ENCODE measurements around the gene LTBR.
"Not testable (repeated sequence)": the region's sequence is repeated elsewhere in the genome, so short reads cannot be mapped to it uniquely, and the experiment has no call there.

The LTBR gene

DNA sequence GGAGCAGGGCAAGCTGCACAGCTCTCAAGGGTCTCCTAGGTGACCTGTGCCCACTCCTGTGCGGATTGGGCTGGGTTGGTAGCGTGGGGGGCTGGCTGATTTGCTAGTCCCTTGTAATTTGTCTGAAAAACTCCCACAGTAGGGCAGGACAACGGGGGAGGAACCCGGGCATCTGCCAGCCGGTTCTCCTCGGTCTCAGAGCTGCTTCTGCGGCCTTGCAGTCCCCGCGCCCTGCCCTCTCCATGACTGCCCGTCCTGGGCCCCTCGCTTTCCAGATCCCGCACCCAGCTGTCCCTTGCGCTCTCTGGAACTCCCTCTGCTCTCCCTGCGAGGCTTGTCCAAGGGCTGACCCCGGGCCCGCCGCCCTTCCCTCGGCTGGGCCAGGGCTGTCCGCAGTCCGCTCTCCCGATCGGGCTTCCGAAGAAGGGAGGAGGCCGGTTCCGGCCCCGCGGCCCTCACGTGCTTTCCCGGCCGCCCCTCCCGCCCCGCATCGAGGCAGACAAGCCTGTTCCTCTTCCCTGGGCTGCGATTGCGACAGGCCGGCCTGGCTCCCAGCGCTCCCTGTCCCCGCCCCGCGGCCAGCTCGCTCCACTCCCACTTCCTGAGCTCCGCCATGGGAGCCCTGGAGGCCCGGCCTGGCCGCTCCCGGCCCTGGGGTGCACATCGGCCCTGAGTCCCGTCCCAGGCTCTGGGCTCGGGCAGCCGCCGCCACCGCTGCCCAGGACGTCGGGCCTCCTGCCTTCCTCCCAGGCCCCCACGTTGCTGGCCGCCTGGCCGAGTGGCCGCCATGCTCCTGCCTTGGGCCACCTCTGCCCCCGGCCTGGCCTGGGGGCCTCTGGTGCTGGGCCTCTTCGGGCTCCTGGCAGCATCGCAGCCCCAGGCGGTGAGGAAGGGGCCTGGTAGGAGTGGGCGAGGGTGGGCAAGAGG is at the start of gene LTBR:
TSS of gene LTBR (plus strand) at position 591 of the 927 bp plus-strand sequence. CDS start at position 788, 197 bp downstream.
- no peak for DNase-seq (ENCODE audit: low read depth in 2 of 2)

DNA sequence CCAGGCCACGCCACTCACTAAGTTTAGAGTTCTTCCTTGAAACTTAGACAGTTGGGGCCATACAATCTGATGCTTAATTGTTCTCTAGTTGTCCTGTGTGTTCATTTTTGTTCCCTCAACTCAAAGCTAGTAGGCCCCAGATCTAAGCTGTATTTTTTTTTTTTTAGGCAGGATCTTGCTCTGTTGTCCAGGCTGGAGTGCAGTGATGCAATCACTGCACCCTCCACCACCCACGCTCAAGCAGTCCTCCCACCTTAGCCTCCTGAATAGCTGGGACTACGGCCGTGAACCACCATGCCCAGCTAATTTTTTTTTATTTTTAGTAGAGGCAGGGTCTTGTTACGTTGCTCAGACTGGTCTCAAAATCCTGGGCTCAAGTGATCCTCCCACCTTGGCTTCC is 49.6 kb upstream of the LTBR start:
- no peak for DNase-seq (ENCODE audit: low read depth in 2 of 2)

DNA sequence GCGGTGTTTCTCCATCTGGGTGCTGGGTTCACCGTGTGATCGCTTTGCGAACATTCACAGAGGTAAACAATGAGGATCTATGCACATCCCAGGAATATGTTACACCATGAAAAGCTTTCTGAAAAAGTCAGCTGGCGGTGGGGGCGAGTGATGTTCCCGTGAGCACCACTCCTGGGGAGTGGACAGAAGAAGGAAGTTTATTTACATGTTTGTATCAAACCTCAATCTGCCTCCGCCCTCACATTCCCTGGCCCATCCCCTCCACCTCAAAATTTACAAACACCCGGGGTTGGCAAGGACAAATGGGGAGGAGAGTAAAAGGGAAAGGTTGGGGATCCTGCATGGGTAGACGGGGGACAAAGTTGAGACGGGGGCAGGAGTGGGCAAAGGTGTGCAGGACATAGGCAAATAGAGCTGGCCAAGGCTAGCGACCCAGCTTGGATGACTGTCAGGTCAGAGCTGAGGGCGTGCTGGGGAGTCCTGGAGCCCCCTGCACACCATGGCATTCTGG is 49.0 kb upstream of the LTBR start:
- DNase-seq (ENCODE audit: low read depth in 2 of 2) = no peak

DNA sequence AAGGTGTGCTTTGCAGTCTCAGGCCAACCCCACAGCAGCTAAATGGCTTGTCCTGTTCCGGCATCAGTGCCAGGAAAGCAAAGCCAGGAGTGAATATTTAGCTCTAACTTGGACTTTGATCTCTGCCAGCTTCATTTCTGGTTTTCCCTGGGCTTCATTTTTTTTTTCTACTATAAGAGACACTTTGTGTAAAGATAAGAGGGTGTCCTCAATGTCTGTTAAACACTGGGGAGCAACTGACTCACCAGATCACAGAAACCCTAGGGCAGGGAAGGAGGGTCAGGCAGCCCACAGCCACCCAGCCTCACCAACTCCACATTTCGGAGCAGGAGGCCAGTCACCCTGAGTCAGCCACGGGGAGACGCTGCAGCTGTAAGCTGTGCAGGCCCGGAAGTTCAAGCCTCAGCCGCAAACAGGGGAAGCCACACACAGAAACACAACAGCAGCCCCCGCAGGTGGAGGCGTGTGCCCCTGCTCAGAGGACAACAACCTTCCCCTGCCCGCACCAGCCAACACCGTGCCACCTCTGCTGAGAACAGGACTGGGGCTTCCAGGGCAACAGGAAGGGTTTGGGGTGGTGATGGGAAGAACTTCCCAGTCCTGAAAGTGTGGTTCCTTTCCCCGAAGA is 48.4 kb upstream of the LTBR start:
- DNase-seq (ENCODE audit: low read depth in 2 of 2) = peak; percentile 54 to 58

DNA sequence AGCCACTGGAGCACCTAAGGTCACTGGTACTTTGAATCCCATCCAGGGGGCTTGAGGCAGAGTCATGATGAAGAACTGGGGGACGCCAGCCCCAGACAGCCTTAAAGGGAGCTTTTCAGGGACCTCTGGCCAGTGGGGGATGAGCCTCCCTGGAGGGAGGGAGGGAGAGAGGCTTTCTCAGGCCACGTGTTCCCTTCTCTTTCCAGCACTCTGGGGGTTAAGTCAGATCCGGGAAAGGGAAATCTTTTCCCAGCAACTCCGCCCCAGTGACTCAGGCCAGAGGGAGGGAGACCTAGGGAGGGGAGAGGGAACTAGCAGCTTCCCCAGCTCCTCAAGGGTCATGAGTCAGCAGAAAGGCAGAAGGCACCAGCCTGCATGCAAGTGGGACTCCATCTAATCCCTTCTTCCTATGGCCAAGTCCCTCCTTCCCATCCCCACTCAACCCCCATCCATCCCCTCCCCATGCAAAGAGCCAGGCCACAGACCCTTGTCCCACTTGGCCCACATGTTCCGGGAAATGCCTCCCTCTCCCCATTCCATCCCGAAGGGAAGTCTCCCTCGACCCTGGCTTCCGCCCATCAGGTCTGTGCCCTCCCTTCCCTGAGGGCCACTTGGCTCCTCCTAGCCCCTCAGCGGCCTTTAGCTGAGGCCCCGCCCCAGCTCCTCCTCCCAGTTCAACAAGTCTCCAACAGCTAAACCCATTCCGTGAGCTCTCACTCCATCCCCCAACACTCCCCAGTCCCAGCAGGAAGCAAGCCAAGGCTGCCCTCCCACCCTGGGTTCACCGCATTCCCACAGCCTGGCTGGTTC is 47.7 kb upstream of the LTBR start:
- DNase-seq (ENCODE audit: low read depth in 2 of 2) = no peak

DNA sequence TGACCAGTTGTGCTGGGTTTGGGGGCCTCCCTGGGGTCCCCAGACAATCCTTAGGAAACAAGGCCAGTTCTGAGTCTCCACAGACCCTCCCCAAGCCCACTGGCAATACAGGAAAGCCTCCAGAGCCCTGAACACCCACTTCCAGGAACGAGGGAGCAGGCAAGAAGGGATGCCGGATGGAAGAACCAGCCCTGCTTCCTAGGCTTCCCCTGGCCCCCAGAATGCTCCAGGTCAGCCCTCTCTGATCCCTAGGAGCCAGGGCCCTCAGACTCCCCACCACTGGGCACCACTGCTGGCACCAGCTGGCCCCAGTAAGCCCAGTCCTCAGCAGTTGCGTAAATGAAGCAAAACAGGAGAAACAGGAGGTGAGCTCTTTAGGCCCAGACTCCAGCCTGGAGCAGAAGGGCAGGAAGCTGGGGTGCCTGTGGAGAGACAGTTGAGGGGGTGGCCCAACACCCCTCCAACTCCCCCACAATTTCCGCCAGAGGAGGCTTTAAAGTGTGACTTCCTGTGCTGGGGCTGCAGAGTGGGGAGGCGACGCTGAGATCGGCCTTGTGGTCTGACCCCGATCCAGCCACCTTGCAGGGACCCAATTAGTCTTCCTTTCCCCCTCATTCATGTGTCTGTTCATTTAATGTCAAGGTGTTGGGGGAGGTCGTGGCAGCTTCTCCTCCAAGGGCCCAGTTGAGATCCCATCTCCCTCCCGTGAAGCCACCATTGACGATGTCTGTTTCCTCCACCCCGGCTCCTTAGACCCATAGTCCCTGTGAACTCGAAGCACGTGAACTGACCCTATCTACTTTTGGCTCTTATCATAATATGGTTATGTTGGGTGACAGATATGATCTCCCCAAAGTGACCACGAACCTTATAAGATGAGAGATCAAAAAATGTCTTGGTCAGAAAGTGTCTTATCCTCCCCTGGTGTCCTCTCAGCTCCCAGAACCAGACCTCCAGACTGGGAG is 46.8 kb upstream of the LTBR start:
- DNase-seq (ENCODE audit: low read depth in 2 of 2) = no peak

DNA sequence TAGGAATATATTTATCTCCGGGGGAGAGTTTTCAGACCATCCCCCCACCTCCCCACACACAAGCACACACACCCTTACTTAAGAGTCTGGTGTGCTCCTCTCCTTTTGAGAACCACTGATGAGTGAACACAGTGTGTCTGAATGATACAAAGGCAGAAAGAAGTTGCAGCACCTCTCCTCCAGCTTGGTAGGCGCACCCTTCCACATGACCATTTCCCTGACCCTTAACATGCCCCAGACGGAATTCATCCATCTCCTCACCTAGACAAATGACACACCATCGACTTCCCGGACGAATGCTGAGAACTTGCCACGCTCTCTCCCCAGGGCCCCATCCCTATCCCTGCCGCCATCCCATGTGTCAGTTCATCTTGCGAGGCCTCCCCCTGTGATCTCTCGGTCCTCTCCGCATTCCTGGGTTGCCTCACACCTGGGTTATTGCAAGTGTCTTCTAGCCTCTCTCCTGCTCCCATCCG is 46.0 kb upstream of the LTBR start:
- no peak for DNase-seq (ENCODE audit: low read depth in 2 of 2)

DNA sequence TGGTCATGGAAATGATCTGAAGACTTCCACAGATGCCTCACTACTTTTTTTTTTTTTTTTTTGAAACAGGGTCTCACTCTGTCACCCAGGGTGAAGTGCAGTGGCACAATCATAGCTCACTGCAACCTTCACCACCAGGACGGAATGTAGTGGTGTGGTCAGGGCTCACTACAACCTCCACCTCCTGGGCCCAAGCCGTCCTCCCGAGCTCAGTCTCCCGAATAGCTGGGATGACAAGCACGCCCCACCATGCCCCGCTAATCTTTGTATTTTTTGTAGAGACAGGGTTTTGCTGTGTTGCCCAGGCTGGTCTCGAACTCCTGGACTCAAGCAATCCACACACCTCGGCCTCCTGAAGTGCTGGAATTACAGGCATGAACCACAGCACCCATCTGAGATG is 45.4 kb upstream of the LTBR start:
- not testable (repeated sequence) for DNase-seq (ENCODE audit: low read depth in 2 of 2)

DNA sequence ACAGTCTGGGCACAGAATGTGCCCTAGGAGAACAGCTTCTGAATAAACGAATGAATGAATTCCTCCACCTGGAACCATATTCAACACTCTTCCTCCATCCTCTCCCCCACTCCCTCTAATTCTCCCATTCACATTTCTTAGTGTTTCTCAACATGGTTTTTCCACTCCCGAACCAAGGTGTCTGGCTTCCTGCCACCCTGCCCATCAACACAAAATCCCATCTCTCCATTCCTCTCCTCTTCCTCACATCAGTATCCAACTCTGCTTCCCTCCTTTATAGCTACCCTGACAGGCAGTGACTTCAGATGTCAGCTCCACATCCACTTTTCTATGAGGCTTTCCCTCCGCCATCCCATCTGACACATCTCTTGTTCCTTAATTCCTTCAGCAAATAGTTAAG is 45.0 kb upstream of the LTBR start:
- no peak for DNase-seq (ENCODE audit: low read depth in 2 of 2)

DNA sequence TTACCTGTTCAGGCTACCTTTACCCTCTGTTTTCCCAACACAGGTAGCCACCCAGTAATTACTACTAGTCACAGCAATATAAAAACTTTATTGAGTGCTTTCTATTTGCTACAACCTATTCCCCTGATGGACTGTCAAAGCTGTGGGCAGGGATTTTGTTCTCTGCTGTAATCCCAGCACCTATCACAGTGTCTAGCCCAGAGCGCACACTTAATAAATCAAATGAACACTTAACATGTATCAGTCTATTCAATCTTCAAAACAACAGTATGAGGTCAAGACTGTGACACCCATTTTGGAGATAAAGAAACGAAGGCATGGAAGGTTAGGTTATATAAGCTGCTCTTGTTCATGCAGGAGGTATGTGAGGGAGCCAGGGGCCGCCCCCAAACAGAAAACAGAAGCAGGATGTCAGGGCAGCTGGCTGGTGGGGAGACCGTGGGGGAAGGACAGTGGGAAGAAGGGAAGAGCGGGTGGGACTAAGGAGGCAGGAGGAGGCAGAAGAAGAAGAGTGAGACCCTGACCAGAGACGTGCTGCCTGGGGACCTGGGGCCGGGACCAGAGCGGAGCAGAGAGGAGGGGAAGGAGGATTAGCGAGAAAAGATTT is 43.8 kb upstream of the LTBR start:
- no peak for DNase-seq (ENCODE audit: low read depth in 2 of 2)

DNA sequence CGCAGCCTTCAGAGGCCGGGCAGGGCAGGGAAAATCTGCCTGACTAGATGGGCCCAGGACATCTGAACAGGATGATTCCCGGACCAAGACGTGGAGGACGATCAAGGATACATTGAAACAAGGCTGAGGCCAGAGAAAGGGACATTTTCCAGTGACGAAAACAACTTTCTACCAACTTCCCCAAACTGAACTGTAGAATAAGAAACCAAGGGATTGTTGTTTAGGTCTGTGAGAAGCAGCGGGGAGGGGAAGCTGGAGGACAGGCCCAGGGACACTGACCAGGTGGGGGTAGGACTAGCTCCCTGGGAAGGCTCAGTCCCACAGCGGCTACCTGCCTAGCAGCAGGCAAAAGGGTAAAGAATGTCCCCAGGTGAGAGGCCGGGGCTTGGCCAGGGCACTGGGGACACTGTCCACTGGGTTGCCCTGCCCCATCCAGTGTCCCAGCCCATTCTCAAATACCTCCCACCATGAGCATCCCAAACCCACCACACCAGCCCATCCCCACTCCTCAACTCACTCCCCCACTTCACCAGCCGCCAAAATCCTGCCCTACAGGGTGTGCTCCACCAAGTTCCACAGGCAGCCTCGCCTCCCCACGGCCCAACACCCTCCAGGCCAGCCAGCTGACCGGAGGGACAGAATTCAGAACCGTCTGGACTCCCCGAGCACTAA is 43.1 kb upstream of the LTBR start:
- no peak for DNase-seq (ENCODE audit: low read depth in 2 of 2)

DNA sequence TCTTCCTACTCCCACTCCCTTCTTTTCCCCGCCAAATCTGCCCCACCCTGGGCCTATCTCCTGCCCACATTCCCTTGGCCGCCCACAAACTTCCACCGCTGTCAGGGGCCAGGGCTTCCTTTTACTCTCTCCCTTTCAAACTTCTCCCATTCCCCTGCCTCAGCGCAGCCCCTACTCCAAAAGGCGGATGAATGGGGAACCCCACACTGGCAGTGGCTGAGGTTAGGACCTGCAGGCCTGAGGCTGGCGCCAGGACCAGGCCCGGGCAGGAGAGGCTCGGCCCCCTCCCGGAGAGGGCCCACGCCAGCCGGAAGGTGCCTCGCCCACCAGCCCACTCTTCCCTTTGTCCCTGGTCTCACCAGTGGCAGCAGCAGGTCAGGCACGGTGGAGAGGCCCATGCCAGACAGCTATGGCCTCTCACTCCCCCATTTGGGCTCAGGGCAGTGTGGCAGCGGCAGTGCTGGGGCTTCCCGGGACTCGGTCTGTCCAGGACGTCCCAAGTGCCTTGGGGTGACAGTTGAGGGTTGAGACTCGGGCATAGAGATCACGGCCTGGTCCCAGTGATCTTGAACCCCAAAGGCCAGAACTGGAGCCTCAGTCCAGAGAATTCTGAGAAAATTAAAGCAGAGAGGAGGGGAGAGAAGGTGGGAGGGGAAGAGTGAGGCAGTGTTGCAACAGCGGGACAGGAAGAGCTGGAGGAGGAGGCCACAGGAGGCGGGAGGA is 42.4 kb upstream of the LTBR start, which contains the start of gene TNFRSF1A:
TSS of gene TNFRSF1A (minus strand) at position 660 of the 723 bp plus-strand sequence. CDS start at position 398, 262 bp downstream.
- DNase-seq (ENCODE audit: low read depth in 2 of 2) = no peak

DNA sequence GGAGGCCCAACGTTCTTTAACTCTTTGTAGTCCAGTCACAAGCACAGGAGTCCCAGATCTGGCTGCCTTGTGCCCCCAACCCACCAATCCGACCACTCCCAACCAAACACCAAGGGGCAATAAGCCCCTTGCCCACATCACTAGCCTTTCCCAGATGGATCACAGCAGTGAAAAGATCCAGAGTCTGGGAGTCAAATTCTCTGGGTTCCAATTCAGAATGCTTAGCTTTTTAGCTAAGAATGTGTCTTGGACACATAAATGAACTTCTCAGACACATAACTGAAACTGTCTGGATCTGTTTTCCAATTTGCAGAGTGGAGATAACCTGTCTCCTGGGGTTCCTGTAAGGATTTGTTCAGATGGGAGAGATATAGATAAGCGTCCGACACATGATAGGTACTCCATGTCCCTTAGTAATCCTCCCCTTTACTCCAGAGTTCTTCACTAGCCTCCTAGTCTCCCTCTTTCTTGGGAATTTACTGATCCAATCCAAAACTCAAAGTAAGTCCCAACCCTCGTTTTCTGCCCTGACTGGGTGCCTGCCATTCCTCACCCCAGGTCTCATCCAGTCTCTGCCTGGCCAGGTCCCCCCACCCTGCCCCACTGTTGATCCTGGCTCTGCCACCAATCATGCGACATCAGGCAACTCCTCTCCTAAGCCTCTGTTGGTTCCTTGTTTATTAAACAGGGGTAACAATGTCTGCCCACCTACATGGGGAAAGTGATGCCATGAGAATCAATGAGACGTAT is 41.6 kb upstream of the LTBR start:
- no peak for DNase-seq (ENCODE audit: low read depth in 2 of 2)

DNA sequence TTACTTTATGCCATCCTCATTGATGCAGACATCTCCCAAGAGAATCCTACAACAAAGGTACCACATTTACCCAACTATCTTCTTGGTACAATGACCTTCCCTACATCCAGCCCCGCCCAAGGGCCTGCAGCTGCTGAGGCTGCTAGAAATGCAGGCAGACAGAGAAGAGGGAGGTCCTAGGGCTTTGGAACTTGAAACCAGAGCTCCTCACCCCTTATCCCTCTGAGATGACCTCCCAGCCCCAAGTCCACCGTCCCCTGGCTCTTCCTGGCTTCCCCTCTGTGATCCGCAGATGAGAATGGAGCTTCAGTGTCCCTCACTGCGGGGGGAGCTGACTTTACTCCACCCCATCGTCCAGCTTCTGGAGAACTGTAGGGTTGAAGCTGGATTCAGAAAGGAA is 40.4 kb upstream of the LTBR start:
- DNase-seq (ENCODE audit: low read depth in 2 of 2) = no peak

DNA sequence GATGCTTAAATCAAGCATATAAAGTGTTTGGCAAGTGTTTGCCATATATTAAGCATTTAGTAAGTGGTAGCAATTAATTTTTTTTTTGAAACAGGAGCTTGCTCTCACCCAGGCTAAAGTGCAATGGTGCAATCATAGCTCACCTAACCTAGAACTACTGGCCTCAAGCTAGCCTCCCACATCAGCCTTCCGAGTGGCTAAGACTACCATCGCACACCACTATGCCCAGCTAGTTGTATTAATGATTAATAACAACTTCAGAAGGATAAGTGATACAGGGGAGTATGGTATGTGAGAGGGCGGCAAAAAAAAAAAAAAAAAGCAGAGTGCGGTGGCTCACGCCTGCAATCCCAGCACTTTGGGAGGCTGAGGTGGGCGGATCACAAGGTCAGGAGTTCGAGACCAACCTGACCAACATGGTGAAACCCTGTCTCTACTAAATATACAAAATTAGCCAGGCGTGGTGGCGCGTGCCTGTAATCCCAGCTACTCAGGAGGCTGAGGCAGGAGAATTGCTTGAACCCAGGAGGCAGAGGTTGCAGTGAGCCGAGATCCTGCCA is 39.8 kb upstream of the LTBR start:
- DNase-seq (ENCODE audit: low read depth in 2 of 2) = not testable (repeated sequence)

DNA sequence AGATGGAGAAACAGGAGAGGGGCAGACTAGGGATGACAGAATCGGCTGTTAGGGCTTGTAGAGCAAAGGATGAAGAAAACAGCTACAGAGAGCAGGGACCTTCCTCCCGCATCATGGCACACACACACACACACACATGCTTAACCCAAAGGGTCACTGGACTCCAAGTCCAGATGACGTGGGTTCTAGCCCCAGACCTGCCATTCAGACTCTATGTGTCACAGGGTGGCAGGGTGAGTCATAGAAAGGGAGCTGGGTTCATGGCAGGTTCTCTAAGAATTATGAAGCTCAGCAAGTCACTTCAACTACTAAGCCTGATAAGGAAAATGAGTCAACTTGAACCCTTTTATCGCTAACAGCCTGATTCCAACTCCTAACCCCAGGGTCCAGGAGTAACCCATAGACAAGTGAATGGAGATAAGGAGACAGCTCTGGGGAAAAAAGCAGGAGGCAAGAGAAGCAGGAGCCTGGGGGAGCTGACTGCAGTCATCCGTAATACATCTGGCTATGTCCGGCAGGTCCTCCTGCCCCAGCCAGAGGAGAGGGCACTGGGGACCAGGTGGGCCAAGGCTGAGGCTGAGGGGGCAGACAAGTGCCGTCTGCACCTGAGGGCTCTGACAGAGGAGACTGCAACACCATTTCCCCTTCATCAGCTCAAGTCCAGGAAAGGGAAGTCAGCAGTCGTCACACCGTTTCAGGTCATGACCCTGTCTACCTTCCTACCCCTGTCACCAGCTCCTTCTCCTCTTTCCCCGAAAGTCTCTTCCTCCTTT is 38.5 kb upstream of the LTBR start:
- no peak for DNase-seq (ENCODE audit: low read depth in 2 of 2)

DNA sequence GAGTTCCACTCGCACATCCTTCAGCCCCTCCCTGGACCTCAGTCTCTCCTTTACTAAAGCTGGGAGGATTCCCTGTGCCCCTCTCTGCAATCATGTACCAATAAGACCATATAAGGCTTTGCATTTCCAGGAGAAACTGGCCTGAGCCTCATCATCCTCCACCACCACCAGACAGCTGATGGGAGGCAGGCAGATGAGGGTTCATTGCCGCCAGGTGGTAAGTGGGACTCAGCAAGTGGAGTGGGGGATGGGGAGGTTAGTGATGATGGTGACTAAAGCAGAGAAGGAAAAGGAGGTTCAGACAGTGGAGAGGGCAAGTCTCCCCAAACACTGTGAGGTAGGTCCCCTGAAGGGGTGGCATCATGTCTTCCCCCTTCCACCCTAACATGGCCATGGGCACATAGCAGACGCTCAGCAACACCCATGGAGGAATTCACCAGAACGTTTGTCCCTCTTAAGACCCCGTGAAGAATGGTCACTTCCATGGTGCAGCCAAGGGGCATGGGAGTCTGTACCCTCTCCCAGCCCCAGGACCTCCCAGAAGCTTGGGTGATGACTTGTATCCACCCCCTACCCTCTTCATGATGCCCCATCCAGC is 37.6 kb upstream of the LTBR start:
- DNase-seq (ENCODE audit: low read depth in 2 of 2) = no peak
